ENCODE data around the gene KCNIP1.

The KCNIP1 gene

GRCh38 chr5:170629566-170630175, 125.9 kb downstream of the KCNIP1 start:
- no peaks in the 10 kb centered on the region for H3K36me3 ChIP-seq (ENCODE audit: control insufficient read depth, insufficient read depth, low read length)
- peaks cover 20% of the 10 kb centered on the region for H3K4me1 ChIP-seq (ENCODE audit: control insufficient read depth, insufficient read depth, low read length)
- H3K9ac ChIP-seq (ENCODE audit: low read depth, low read length), result no peak overlapping the region
- no peaks in the 10 kb centered on the region for H3K9me3 ChIP-seq (ENCODE audit: control insufficient read depth, insufficient read depth, low read length)
- no peaks in the 10 kb centered on the region for H3K27me3 ChIP-seq (ENCODE audit: control insufficient read depth, insufficient read depth, low read length)
- no peak overlapping the region for H3K4me3 ChIP-seq (ENCODE audit: low read depth, low read length)

- Histone ChIP-seq H3K4me3 (ENCODE audit: low read depth, low read length) (no peak overlapping the region), H3K9me3 (ENCODE audit: control insufficient read depth, insufficient read depth, low read length) (no peaks in the 10 kb centered on the region), H3K9ac (ENCODE audit: low read depth, low read length) (no peak overlapping the region), H3K27me3 (ENCODE audit: control insufficient read depth, insufficient read depth, low read length) (no peaks in the 10 kb centered on the region), H3K4me1 (ENCODE audit: control insufficient read depth, insufficient read depth, low read length) (peaks cover 20% of the 10 kb centered on the region), H3K36me3 (ENCODE audit: control insufficient read depth, insufficient read depth, low read length) (no peaks in the 10 kb centered on the region)
These were observed 126.4 kb downstream of the KCNIP1 start for GRCh38 chr5:170630226-170630625.

- no peak overlapping the region for H3K4me3 ChIP-seq (ENCODE audit: low read depth, low read length)
- H3K9me3 ChIP-seq (ENCODE audit: control insufficient read depth, insufficient read depth, low read length), result no peaks in the 10 kb centered on the region
- H3K9ac ChIP-seq (ENCODE audit: low read depth, low read length), result no peak overlapping the region
- H3K4me1 ChIP-seq (ENCODE audit: control insufficient read depth, insufficient read depth, low read length), result peaks cover 16% of the 10 kb centered on the region
- no peaks in the 10 kb centered on the region for H3K36me3 ChIP-seq (ENCODE audit: control insufficient read depth, insufficient read depth, low read length)
- no peaks in the 10 kb centered on the region for H3K27me3 ChIP-seq (ENCODE audit: control insufficient read depth, insufficient read depth, low read length)
These were observed 126.9 kb downstream of the KCNIP1 start for GRCh38 chr5:170630711-170631141.

GRCh38 chr5:170631466-170632195, 127.8 kb downstream of the KCNIP1 start:
- no peaks in the 10 kb centered on the region for H3K9me3 ChIP-seq (ENCODE audit: control insufficient read depth, insufficient read depth, low read length)
- H3K36me3 ChIP-seq (ENCODE audit: control insufficient read depth, insufficient read depth, low read length), result no peaks in the 10 kb centered on the region
- peaks cover 13% of the 10 kb centered on the region for H3K4me1 ChIP-seq (ENCODE audit: control insufficient read depth, insufficient read depth, low read length)
- H3K4me3 ChIP-seq (ENCODE audit: low read depth, low read length), result no peak overlapping the region
- no peaks in the 10 kb centered on the region for H3K27me3 ChIP-seq (ENCODE audit: control insufficient read depth, insufficient read depth, low read length)
- no peak overlapping the region for H3K9ac ChIP-seq (ENCODE audit: low read depth, low read length)

GRCh38 chr5:170632266-170632984, 128.6 kb downstream of the KCNIP1 start:
- H3K4me1 ChIP-seq (ENCODE audit: control insufficient read depth, insufficient read depth, low read length), result peaks cover 13% of the 10 kb centered on the region
- peak overlapping the region; percentile 75 for H3K4me3 ChIP-seq (ENCODE audit: low read depth, low read length)
- no peak overlapping the region for H3K9ac ChIP-seq (ENCODE audit: low read depth, low read length)
- H3K9me3 ChIP-seq (ENCODE audit: control insufficient read depth, insufficient read depth, low read length), result no peaks in the 10 kb centered on the region
- no peaks in the 10 kb centered on the region for H3K36me3 ChIP-seq (ENCODE audit: control insufficient read depth, insufficient read depth, low read length)
- H3K27me3 ChIP-seq (ENCODE audit: control insufficient read depth, insufficient read depth, low read length), result no peaks in the 10 kb centered on the region

GRCh38 chr5:170632985-170633234, 129.1 kb downstream of the KCNIP1 start:
- H3K9me3 ChIP-seq (ENCODE audit: control insufficient read depth, insufficient read depth, low read length), result no peaks in the 10 kb centered on the region
- H3K4me3 ChIP-seq (ENCODE audit: low read depth, low read length), result peak overlapping the region; percentile 75
- H3K4me1 ChIP-seq (ENCODE audit: control insufficient read depth, insufficient read depth, low read length), result peaks cover 13% of the 10 kb centered on the region
- no peak overlapping the region for H3K9ac ChIP-seq (ENCODE audit: low read depth, low read length)
- no peaks in the 10 kb centered on the region for H3K36me3 ChIP-seq (ENCODE audit: control insufficient read depth, insufficient read depth, low read length)
- H3K27me3 ChIP-seq (ENCODE audit: control insufficient read depth, insufficient read depth, low read length), result no peaks in the 10 kb centered on the region

GRCh38 chr5:170633235-170634081, 129.6 kb downstream of the KCNIP1 start:
- H3K9me3 ChIP-seq (ENCODE audit: control insufficient read depth, insufficient read depth, low read length), result no peaks in the 10 kb centered on the region
- no peak overlapping the region for H3K9ac ChIP-seq (ENCODE audit: low read depth, low read length)
- H3K27me3 ChIP-seq (ENCODE audit: control insufficient read depth, insufficient read depth, low read length), result no peaks in the 10 kb centered on the region
- H3K4me3 ChIP-seq (ENCODE audit: low read depth, low read length), result peak overlapping the region; percentile 75
- H3K36me3 ChIP-seq (ENCODE audit: control insufficient read depth, insufficient read depth, low read length), result no peaks in the 10 kb centered on the region
- H3K4me1 ChIP-seq (ENCODE audit: control insufficient read depth, insufficient read depth, low read length), result peaks cover 13% of the 10 kb centered on the region

GRCh38 chr5:170634256-170634990, 130.6 kb downstream of the KCNIP1 start:
- peak overlapping the region; percentile 33 for H3K4me3 ChIP-seq (ENCODE audit: low read depth, low read length)
- peaks cover 17% of the 10 kb centered on the region for H3K4me1 ChIP-seq (ENCODE audit: control insufficient read depth, insufficient read depth, low read length)
- no peaks in the 10 kb centered on the region for H3K27me3 ChIP-seq (ENCODE audit: control insufficient read depth, insufficient read depth, low read length)
- no peak overlapping the region for H3K9ac ChIP-seq (ENCODE audit: low read depth, low read length)
- no peaks in the 10 kb centered on the region for H3K36me3 ChIP-seq (ENCODE audit: control insufficient read depth, insufficient read depth, low read length)
- H3K9me3 ChIP-seq (ENCODE audit: control insufficient read depth, insufficient read depth, low read length), result no peaks in the 10 kb centered on the region

- Histone ChIP-seq H3K4me1 (ENCODE audit: control insufficient read depth, insufficient read depth, low read length) (peaks cover 22% of the 10 kb centered on the region), H3K27me3 (ENCODE audit: control insufficient read depth, insufficient read depth, low read length) (no peaks in the 10 kb centered on the region), H3K4me3 (ENCODE audit: low read depth, low read length) (no peak overlapping the region), H3K36me3 (ENCODE audit: control insufficient read depth, insufficient read depth, low read length) (no peaks in the 10 kb centered on the region), H3K9ac (ENCODE audit: low read depth, low read length) (no peak overlapping the region), H3K9me3 (ENCODE audit: control insufficient read depth, insufficient read depth, low read length) (no peaks in the 10 kb centered on the region)
These were observed 131.9 kb downstream of the KCNIP1 start for GRCh38 chr5:170635706-170636105.

GRCh38 chr5:170636206-170636605, 132.4 kb downstream of the KCNIP1 start:
- no peak overlapping the region for H3K4me3 ChIP-seq (ENCODE audit: low read depth, low read length)
- peaks cover 22% of the 10 kb centered on the region for H3K4me1 ChIP-seq (ENCODE audit: control insufficient read depth, insufficient read depth, low read length)
- no peaks in the 10 kb centered on the region for H3K9me3 ChIP-seq (ENCODE audit: control insufficient read depth, insufficient read depth, low read length)
- H3K9ac ChIP-seq (ENCODE audit: low read depth, low read length), result no peak overlapping the region
- no peaks in the 10 kb centered on the region for H3K36me3 ChIP-seq (ENCODE audit: control insufficient read depth, insufficient read depth, low read length)
- no peaks in the 10 kb centered on the region for H3K27me3 ChIP-seq (ENCODE audit: control insufficient read depth, insufficient read depth, low read length)
